22Rv1 (cell line): ENCODE results near the gene SLC1A2.

Experiments used
- H3K27ac ChIP-seq: fragments of 450-650 bp; 2 replicates; pipeline ENCODE4 v1.5.1; 2017
- ZFX ChIP-seq: fragments of 450-650 bp; IDR thresholded peaks from 2 replicates; pipeline ENCODE4 v1.6.1; 2017; ENCODE audit warnings: antibody characterized with exemption, borderline replicate concordance
- TF ChIP-seq, protein P1 (sequence below): fragments of 450-650 bp; IDR thresholded peaks from 2 replicates; pipeline ENCODE4 v1.5.1; 2017; ENCODE audit warnings: mild to moderate bottlenecking

SLC1A2 gene

DNA sequence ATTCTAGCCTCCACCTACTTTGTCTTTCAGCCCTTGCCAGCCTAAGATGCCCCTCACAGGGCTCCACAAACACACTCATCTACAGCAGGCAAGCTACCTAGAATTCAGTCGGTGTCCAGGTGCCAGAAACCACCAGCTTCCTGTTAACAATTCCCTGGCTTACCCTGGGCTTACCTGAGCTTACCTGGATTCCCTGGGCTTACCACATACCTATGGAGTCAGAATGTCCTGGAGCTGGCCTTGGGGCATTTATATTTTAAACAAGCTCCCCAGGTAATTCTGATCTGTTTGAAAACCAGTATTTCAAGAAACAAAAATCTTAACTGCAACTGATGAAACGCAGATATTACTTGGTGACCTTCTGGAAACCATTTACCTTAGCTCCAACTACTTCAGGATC, 123.6 kb downstream of the SLC1A2 start:
- TF ChIP-seq, protein P1, sequence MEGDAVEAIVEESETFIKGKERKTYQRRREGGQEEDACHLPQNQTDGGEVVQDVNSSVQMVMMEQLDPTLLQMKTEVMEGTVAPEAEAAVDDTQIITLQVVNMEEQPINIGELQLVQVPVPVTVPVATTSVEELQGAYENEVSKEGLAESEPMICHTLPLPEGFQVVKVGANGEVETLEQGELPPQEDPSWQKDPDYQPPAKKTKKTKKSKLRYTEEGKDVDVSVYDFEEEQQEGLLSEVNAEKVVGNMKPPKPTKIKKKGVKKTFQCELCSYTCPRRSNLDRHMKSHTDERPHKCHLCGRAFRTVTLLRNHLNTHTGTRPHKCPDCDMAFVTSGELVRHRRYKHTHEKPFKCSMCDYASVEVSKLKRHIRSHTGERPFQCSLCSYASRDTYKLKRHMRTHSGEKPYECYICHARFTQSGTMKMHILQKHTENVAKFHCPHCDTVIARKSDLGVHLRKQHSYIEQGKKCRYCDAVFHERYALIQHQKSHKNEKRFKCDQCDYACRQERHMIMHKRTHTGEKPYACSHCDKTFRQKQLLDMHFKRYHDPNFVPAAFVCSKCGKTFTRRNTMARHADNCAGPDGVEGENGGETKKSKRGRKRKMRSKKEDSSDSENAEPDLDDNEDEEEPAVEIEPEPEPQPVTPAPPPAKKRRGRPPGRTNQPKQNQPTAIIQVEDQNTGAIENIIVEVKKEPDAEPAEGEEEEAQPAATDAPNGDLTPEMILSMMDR = no peak
- H3K27ac ChIP-seq = no peak overlapping the region

GRCh38 chr11:35293699-35294098, 125.7 kb downstream of the SLC1A2 start:
- TF ChIP-seq, protein P1 = no peak
- TF ChIP-seq ZFX = no peak
- no peak overlapping the region for H3K27ac ChIP-seq

DNA sequence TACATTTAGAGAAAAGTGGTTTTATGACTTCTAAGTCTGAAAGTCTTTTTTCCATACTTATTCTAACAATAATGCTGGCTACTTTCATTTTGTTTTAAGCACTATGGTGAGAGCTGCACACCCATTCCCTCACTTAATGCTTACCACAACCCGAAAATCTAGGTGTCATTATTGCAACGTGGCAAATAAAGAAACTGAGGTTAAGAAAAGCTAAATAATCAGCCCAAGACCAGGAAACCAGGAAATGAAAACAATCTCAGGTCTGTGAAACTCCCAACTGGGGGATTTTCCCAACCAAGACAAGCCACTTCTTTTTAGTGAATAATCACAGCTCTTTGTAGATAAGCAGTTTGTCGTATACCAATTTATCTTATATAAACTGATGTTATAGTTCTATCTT, 126.3 kb downstream of the SLC1A2 start:
- TF ChIP-seq ZFX = no peak
- TF ChIP-seq, protein P1 = no peak
- no peak overlapping the region for H3K27ac ChIP-seq

- no peak for TF ChIP-seq ZFX
- TF ChIP-seq, protein P1 = no peak
- no peak overlapping the region for H3K27ac ChIP-seq
Measured at GRCh38 chr11:35292279-35292678, 127.1 kb downstream of the SLC1A2 start.

- H3K27ac ChIP-seq = no peak overlapping the region
- TF ChIP-seq ZFX = no peak
- TF ChIP-seq, protein P1 = no peak
Measured at GRCh38 chr11:35290876-35291275, 128.5 kb downstream of the SLC1A2 start.

DNA sequence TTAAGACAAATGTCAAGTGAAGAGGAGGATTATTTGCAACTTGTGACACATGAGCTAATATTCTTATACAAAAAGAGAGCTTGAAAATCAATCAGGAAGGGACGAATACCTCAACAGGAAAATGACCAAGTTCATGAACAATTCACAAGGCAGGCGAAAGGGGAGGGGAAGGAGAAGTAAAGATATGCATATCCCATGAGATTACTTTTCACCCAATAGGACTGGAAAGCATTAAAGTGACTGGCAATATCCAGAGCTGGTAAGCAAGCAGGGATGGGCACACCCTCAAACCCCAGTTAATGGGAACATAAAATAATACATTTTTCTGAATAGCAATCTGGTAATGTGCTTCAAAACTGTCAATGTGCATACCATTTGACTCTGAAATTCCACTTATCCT, 129.5 kb downstream of the SLC1A2 start:
- H3K27ac ChIP-seq = no peak overlapping the region
- TF ChIP-seq ZFX = no peak
- TF ChIP-seq, protein P1 = no peak

- H3K27ac ChIP-seq = no peak overlapping the region
- TF ChIP-seq, protein P1 = no peak
- no peak for TF ChIP-seq ZFX
Measured at GRCh38 chr11:35288817-35289541, 130.4 kb downstream of the SLC1A2 start.
